Renal cortex interstitium (tissue), 11 donors: ENCODE data around the gene TPGS1. TPM values are rescaled to one million over a fixed set of nuclear protein-coding genes. Genes with fewer than 3 reads are reported as not detected.

ENCODE experiments used
- DNase-seq, 11 donors: peaks; one replicate each; pipeline ENCODE4 v3.0.0-alpha.2; 2013; ENCODE audit warnings: low read depth in 9 of 11, low spot score in 4 of 11; ENCODE audit errors: extremely low read depth in 1 of 11
- polyA plus RNA-seq, 3 donors: library from polyadenylated mRNA; unstranded; fragments of 120-200 nt; gene quantifications; one replicate each; pipeline ENCODE4 v1.2.1, GENCODE V29; 2013; ENCODE audit not compliant: insufficient read length in 3 of 3

Gene TPGS1
- polyA plus RNA-seq, 3 donors = 4.0 to 17.3 (median 13.0) TPM

DNA sequence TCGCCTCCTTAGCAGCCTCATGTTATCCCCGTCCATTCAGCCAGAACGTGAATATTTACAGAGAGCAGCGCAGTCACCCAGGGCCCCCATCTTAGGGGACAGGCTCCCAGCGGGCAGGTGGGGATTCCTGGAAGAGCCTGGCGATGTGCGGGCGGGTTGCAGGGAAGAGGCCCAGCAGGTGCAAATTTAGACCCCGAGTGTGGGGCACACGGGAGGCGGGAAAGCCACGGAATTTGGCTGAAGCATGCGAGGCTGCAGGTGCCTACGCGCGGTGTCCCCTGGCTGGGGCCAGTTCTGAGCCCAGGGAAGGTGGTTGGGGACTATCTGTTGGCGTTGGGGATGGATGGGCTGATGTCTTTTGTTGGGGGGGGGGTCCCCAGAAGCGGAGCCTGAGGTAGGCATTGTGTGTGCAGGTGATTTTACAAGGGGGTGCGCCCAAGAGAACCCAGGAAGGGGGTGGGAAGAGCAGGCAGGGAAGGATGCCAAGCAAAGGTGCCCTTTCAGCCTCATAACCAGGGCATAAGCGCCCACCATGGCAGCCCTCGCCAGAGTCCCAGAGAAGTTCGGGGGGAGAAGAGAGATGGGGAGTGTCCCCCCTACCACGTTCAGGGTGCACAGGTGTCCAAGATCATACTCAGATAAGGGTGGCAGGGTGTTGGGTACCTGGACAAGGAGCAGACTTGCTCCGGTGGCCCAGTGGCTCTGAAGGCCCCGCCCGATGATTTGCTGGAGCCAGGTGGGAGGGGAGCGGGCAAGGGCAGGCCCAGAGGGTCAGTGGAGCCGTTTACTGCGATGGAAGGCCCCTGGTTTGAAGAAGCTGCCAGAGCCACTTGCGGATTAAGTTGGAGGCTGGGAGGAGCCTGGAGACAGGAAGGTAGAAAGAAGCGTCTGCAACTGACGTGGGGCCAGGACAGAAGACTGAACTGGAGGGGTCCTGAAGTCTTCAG, 1.2 kb downstream of the TPGS1 start:
- DNase-seq = no peak

- peak in 5 of 11 donors; percentile 55 to 78 (median 74) for DNase-seq
These were observed 3.4 kb downstream of the TPGS1 start for GRCh38 chr19:510606-511100.

- no peak for DNase-seq
These were observed 4.0 kb downstream of the TPGS1 start for GRCh38 chr19:511101-511851.

GRCh38 chr19:512547-513365, 5.5 kb downstream of the TPGS1 start:
- no peak for DNase-seq

DNA sequence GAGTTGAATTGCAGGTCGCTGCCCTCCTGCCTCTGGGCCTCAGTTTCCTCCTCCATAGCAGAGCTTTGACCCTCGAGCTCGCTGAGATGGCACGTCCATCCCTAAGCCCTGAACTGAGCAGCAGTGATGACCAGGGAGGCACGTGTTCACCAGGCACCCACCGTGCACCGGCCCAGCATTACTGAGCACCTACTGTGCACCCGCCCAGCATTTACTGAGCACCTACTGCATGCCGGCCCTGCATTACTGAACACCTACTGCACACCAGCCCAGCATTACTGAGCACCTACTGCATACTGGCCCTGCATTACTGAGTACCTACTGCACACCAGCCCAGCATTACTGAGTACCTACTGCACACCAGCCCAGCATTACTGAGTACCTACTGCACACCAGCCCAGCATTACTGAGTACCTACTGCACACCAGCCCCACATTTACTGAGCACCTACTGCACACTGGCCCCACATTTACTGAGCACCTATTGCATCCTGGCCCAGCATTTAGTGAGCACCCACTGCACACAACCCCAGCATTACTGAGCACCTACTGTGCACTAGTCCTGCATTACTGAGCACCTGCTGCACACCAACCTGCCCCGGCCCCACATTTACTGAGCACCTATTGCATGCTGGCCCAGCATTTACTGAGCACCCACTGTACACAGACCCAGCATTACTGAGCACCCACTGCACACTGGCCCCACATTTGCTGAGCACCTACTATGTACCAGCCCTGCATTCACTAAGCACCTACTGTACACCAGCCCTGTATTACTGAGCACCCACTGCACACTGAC, 6.3 kb downstream of the TPGS1 start:
- no peak for DNase-seq

- no peak for DNase-seq
These were observed 6.9 kb downstream of the TPGS1 start for GRCh38 chr19:514166-514663.

GRCh38 chr19:517721-518597, 10.7 kb downstream of the TPGS1 start:
- peak in 9 of 11 donors; percentile 75 to 90 (median 84) for DNase-seq

GRCh38 chr19:518598-519231, 11.4 kb downstream of the TPGS1 start:
- peak in 1 of 11 donors; percentile 50 for DNase-seq

DNA sequence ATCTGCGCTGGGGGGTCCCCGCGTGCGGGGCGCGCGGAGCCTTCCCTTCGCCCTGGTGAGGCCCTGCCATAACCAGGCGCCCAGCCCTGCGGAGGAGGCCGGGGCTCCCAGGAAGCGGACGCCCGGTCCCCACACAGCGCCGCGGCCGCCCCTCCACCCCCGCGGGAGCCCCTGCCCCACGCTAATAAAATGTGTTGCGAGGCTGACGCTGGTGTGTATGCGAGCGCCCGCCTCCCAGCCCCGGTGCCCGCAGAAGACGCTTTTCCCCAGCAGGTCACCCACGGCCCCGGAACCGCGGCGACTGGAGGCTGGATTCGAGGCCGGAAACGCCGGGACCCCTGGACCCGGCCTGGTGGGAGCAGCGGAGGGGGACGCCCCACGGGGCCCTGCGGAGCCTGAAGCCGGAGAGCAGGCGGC, 12.2 kb downstream of the TPGS1 start:
- no peak for DNase-seq

GRCh38 chr19:522726-523125, 15.4 kb downstream of the TPGS1 start:
- DNase-seq = no peak

GRCh38 chr19:524062-524674, 16.9 kb downstream of the TPGS1 start:
- no peak for DNase-seq

GRCh38 chr19:525029-525428, 17.7 kb downstream of the TPGS1 start:
- no peak for DNase-seq

DNA sequence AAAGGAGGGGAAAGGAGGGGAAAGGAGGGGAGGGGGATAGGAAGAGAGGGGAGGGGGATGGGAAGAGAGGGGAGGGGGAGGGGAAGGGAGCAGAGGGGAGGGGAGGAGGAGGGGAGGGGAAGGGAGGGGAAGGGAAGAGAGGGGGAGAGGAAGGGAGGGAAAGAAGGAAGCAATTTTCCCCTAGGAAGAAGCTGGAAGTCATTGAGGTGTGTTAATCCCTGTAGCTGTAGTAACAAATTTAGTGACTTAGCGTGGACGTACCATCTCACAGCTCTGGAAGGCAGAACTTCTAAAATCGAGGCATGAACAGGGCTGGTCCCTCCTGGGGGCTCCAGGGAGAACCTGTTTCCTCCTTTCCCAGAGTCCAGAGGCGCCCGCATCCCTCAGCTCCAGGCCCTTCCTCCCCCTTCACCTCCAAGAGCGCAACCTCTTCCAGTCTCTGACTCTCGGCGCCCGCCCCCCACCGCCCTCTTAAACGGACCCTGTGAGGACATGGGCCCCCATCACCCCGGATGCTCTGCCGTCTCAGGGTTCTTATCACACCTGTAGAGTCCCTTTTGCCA, 18.6 kb downstream of the TPGS1 start:
- DNase-seq = no peak

GRCh38 chr19:530134-531008, 23.1 kb downstream of the TPGS1 start:
- no peak for DNase-seq
